Choroid plexus epithelial cell (primary cell): ENCODE results near the gene FAM118A.
"Not testable (repeated sequence)": the region's sequence is repeated elsewhere in the genome, so short reads cannot be mapped to it uniquely, and the experiment has no call there.

Experiments
- DNase-seq: peaks from one replicate; pipeline ENCODE4 v3.0.0-alpha.2; 2010; ENCODE audit warnings: low read depth
- H3K4me3 ChIP-seq: 2 replicates; pipeline ENCODE4 v1.5.1; 2011; ENCODE audit warnings: low read depth, mild to moderate bottlenecking, control low read depth, low read length, moderate library complexity
- TF ChIP-seq, protein P1 (sequence below): conservative IDR thresholded peaks from 2 replicates; pipeline ENCODE4 v1.5.1; 2011; ENCODE audit warnings: low read depth, mild to moderate bottlenecking, control low read depth, inconsistent platforms, low read length, moderate library complexity

FAM118A gene

GRCh38 chr22:45273452-45274075 is 36.2 kb upstream of the FAM118A start:
- DNase-seq = no peak
- H3K4me3 ChIP-seq = no peak overlapping the region
- TF ChIP-seq, protein P1, sequence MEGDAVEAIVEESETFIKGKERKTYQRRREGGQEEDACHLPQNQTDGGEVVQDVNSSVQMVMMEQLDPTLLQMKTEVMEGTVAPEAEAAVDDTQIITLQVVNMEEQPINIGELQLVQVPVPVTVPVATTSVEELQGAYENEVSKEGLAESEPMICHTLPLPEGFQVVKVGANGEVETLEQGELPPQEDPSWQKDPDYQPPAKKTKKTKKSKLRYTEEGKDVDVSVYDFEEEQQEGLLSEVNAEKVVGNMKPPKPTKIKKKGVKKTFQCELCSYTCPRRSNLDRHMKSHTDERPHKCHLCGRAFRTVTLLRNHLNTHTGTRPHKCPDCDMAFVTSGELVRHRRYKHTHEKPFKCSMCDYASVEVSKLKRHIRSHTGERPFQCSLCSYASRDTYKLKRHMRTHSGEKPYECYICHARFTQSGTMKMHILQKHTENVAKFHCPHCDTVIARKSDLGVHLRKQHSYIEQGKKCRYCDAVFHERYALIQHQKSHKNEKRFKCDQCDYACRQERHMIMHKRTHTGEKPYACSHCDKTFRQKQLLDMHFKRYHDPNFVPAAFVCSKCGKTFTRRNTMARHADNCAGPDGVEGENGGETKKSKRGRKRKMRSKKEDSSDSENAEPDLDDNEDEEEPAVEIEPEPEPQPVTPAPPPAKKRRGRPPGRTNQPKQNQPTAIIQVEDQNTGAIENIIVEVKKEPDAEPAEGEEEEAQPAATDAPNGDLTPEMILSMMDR = no peak

DNA sequence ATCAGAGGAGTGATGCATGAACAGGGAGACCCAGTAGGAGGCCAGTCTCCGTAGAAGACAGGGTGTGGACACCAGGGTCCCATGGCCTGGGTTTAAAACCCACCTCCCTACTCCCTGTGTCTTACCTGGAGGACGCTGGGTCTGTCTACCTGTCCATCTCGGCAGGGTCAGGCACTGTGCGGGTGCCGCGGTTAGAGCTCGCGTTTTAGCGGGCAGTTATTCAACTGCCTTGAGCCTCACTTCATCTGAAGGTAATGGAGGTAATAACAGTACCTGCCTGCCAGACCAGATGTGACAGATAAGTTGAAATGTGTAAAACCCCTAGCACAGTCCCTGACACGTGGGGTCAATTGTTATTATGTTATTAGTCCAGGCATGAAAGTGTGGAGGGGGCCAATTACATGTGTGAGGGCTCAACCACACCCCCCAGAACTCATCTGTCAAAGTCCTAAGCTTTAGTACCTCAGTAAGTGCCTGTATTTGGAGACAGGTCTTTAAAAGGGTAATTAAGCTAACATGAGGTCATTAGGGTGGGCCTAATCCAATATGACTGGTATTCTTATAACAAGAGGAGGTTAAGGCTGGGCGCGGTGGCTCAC is 33.1 kb upstream of the FAM118A start:
- no peak for DNase-seq
- no peak overlapping the region for H3K4me3 ChIP-seq
- TF ChIP-seq, protein P1 = no peak

DNA sequence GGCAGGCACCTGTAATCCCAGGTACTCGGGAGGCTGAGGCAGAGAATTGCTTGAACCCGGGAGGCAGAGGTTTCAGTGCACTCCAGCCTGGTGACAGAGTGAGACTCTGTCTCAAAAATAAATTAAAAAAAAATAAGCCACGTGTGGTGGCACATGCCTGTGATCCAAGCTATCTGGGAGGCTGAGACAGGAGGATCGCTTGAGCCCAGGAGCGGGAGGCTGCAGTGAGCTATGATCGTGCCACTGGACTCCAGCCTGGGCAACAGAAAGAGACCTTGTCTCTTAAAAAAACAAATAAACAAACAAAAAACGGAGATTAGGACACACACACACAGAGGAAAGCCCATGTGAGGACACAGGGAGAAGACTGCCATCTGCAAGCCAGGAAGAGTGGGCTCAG is 32.0 kb upstream of the FAM118A start:
- H3K4me3 ChIP-seq, DNase-seq: not testable (repeated sequence)

DNA sequence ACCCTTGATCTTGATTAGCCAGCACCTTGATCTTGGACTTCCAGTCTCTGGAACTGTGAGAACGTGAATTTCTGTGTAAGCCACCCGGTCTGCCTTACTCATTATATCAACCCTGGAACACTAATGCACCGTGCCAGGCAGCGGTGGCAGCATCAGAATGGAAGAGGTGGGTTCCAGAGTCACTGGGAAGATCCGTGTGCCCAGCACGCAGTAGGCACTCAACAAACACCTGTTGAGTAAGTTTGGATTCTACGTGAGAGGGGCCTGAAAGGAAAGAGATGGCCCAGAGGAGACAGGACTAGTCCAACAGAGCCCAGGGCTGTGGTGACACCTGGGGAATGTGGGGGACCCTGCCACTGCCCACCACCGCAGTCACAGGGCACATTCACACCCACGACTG is 31.6 kb upstream of the FAM118A start:
- DNase-seq = no peak
- TF ChIP-seq, protein P1 = no peak
- no peak overlapping the region for H3K4me3 ChIP-seq

DNA sequence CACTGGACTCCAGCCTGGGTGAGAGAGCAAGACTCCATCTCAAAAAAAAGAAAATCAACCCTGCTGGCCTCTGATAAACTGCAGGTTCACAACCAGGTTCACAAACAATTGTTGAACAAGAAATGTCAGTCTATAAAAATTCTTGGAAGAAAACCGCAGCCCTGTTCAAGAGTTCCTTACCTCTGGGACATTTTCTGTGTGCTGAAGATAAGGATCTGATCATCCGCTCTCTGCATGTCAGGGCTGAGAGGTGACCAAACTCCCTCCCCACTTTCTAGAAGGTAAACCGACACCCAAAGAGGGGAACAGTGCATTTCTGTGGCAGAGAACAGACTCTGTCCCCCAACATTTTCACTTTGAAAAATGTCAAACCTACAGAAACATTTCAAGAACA is 29.1 kb upstream of the FAM118A start:
- no peak for DNase-seq
- TF ChIP-seq, protein P1 = no peak
- no peak overlapping the region for H3K4me3 ChIP-seq

DNA sequence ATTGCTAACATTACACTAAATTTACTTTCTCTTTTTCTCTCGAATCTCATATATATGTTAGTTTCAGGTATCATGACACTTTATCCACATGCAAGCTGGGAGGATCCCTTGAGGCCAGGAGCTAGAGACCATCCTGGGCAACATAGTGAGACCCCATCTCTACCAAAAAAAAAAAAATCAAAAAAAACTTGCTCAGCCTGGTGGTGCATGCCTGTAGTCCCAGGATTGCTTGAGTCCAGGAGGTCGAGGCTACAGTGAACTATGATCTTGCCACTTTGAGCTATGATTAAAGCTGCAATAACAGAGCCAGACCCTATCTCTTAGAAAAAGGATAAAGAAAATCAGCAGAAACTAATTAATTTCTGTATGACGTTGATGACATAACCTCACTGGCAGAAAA is 28.7 kb upstream of the FAM118A start:
- no peak overlapping the region for H3K4me3 ChIP-seq
- TF ChIP-seq, protein P1 = no peak
- DNase-seq = no peak

DNA sequence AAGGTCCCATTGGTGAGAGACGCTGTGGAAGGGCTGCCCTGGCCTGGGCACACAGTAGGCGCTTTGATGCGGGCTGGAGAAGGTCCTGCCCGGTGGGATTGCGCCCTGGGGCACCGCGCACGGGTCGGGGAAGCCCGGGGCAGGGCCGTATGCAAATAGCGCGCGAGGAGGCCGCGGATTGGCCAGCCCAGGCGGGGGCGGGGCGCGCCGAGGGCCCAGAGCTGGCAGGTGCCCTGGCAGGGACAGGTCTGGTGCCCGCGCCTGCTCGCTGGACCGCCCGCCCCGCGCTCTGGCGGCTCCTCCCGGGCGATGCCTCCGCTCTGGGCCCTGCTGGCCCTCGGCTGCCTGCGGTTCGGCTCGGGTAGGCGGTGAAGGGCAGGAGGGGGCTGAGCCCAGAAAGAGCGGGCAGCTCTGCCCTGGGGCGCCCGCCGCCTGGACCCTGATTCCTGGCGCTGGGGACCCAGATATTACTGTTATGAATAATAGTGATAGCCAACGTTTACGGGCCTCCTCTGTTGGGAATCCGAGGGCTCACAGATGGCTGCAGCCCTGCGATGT is 24.9 kb upstream of the FAM118A start, which contains the start of gene UPK3A:
UPK3A (plus strand) TSS at position 245 of the 558 bp plus-strand sequence; CDS start at position 310, 65 bp downstream.
- DNase-seq = no peak
- peak within 1 kb of the TSS; percentile 8 for H3K4me3 ChIP-seq
- TF ChIP-seq, protein P1 = no peak
